Smooth muscle cell (in vitro differentiated cells): ENCODE results near the gene TCHHL1. TPM values are rescaled to one million over a fixed set of nuclear protein-coding genes. Genes with fewer than 3 reads are reported as not detected.

Experiments
- DNase-seq: peaks from one replicate; lab custom pipeline; 2025; ENCODE audit not compliant: unreplicated experiment; lab: John Stamatoyannopoulos, UW
- H2AFZ ChIP-seq: fragments of 200-600 bp; sonication (generic); 2 replicates; pipeline ENCODE4 v1.6.0; 2016; ENCODE audit warnings: antibody characterized with exemption, low read depth, mild to moderate bottlenecking
- H3F3A ChIP-seq: fragments of 200-600 bp; sonication (generic); 2 replicates; pipeline ENCODE4 v1.6.0; 2017; ENCODE audit warnings: antibody characterized with exemption, low read depth
- H3K27ac ChIP-seq: fragments of 200-600 bp; sonication (generic); 2 replicates; pipeline ENCODE4 v1.5.1; 2016; ENCODE audit warnings: low read depth, mild to moderate bottlenecking
- H3K27me3 ChIP-seq: fragments of 200-600 bp; sonication (generic); 2 replicates; pipeline ENCODE4 v1.6.1; 2016; ENCODE audit warnings: low read depth, mild to moderate bottlenecking
- H3K36me3 ChIP-seq: fragments of 200-600 bp; sonication (generic); 2 replicates; pipeline ENCODE4 v1.5.1; 2016; ENCODE audit warnings: low read depth
- H3K4me1 ChIP-seq: fragments of 200-600 bp; sonication (generic); 2 replicates; pipeline ENCODE4 v1.5.1; 2016; ENCODE audit warnings: low read depth
- H3K4me2 ChIP-seq: fragments of 200-600 bp; sonication (generic); 2 replicates; pipeline ENCODE4 v1.6.0; 2016; ENCODE audit warnings: mild to moderate bottlenecking
- H3K4me3 ChIP-seq: fragments of 200-600 bp; sonication (generic); 2 replicates; pipeline ENCODE4 v1.5.1; 2016; ENCODE audit warnings: mild to moderate bottlenecking
- H3K79me2 ChIP-seq: fragments of 200-600 bp; sonication (generic); 2 replicates; pipeline ENCODE4 v1.6.0; 2016; ENCODE audit warnings: low read depth, mild to moderate bottlenecking
- H3K9ac ChIP-seq: fragments of 200-600 bp; sonication (generic); 2 replicates; pipeline ENCODE4 v1.6.0; 2016; ENCODE audit warnings: low read depth
- H3K9me3 ChIP-seq: fragments of 200-600 bp; sonication (generic); replicated peaks from 2 replicates; pipeline ENCODE4 v1.5.1; 2016; ENCODE audit warnings: low read depth
- H4K20me1 ChIP-seq: fragments of 200-600 bp; sonication (generic); 2 replicates; pipeline ENCODE4 v1.6.0; 2016; ENCODE audit warnings: low read depth
- CTCF ChIP-seq: fragments of 200-600 bp; sonication (generic); IDR thresholded peaks from 2 replicates; pipeline ENCODE4 v1.5.1; 2017; ENCODE audit warnings: borderline replicate concordance, mild to moderate bottlenecking, antibody characterized with exemption; ENCODE audit not compliant: insufficient read depth, poor library complexity, severe bottlenecking
- WGBS: methylation state at CpG from one replicate; pipeline ENCODE4 v1.1.7; 2016; ENCODE audit warnings: low lambda C conversion rate; 5-methylcytosine and 5-hydroxymethylcytosine counted together
- polyA plus RNA-seq: library from polyadenylated mRNA; unstranded; fragments of >200 nt; fragmentation: Nextera tagmentation; extraction: Ambion mirVana; gene quantifications from 2 replicates; pipeline ENCODE4 v1.2.1, GENCODE V29; 2016
- total RNA-seq: library from RNA; depleted of rRNA; stranded (reverse); fragments of >200 nt; gene quantifications from 2 replicates; pipeline ENCODE4 v1.2.3, GENCODE V29; 2014

TCHHL1 gene
- total and polyA plus RNA-seq, 2 experiments from 2014 or later = not detected

DNA sequence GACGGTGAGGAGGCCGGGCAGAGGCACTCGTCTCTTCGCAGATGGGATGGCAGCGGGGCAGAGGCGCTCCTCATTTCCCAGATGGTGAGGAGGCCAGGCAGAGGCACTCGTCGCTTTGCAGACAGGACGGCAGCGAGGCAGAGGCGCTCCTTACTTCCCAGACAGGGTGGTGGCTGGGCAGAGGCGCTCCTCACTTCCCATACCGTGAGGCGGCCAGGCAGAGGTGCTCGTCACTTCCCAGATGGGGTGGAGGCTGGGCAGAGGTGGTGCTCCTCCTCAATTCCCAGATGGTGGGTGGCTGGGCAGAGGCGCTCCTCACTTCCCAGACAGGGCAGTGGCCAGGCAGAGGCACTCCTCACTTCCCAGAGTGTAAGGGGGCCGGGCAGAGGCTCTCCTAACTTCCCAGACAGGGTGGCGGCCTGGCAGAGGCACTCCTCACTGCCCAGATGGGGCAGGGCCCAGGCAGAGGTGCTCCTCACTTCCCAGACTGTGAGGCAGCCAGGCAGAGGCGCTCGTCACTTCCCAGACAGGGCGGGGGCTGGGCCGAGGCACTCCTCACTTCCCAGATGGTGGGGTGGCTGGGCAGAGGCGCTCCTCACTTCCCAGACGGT lies 9.9 kb downstream of the TCHHL1 start:
- no peak overlapping the region for H3K4me3 ChIP-seq
- no peaks in the 10 kb centered on the region for H3K79me2 ChIP-seq
- 81% methylated on average over 24 of the region's 24 CpGs for WGBS
- DNase-seq = no peak
- no peak overlapping the region for H2AFZ ChIP-seq
- no peaks in the 10 kb centered on the region for H3K36me3 ChIP-seq
- H3K4me1 ChIP-seq = no peaks in the 10 kb centered on the region
- no peak overlapping the region for H3K9ac ChIP-seq
- H3F3A ChIP-seq = no peaks in the 10 kb centered on the region
- no peak overlapping the region for H3K4me2 ChIP-seq
- no peaks in the 10 kb centered on the region for H3K9me3 ChIP-seq
- no peaks in the 10 kb centered on the region for H4K20me1 ChIP-seq
- H3K27ac ChIP-seq = no peak overlapping the region
- H3K27me3 ChIP-seq = no peaks in the 10 kb centered on the region
- no peak for TF ChIP-seq CTCF

DNA sequence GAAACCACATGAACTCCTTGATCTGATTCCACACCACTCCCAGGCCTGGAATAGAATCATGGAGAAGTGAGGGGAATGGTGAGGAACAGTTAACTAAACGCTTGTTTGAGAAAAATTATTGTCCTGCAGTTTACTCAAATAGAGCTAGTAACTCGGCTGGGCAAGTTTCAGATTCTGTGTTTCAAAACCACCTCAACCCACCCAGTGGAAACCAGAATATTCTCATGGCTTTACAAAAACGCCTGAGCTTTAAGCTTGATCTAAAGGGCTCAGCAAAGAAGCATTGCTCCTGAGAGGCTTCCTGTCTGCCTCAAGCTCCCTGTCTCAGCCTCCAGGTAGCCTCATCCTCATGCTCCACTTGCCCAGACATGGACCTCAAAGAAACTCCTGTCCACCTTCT lies 16.6 kb downstream of the TCHHL1 start:
- TF ChIP-seq CTCF = no peak
- Histone ChIP-seq H3K4me3 (no peak overlapping the region), H3K4me2 (no peak overlapping the region), H3K79me2 (no peaks in the 10 kb centered on the region), H4K20me1 (no peaks in the 10 kb centered on the region), H3K9ac (no peak overlapping the region), H2AFZ (no peak overlapping the region), H3K27ac (no peak overlapping the region), H3K4me1 (no peaks in the 10 kb centered on the region), H3F3A (no peaks in the 10 kb centered on the region), H3K27me3 (no peaks in the 10 kb centered on the region), H3K36me3 (no peaks in the 10 kb centered on the region), H3K9me3 (no peaks in the 10 kb centered on the region)
- 57% methylated on average over 3 of the region's 3 CpGs for WGBS
- DNase-seq = no peak

DNA sequence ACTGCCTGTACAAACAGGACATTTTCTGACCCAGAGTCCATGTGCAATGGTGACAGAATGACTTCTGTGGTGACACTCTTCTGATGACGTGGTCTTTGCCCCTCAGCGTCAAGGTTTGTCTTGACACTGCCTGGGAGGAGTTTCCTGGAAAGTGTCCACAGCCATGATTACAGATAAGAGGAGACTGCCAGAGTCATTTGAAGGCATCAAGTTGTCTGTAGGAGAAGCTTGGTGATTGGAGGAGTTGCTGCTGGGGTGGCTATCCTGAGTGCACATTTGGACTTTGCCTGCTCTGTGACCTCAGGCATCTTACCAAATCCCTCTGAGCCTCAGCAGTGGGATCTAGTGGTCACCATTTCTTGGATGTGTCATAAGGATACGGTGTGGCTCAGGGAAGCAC lies 17.7 kb downstream of the TCHHL1 start:
- no peaks in the 10 kb centered on the region for H3F3A ChIP-seq
- no peak overlapping the region for H3K4me3 ChIP-seq
- no peak for TF ChIP-seq CTCF
- no peak overlapping the region for H3K4me2 ChIP-seq
- 80% methylated on average over 3 of the region's 3 CpGs for WGBS
- H3K9ac ChIP-seq = no peak overlapping the region
- no peaks in the 10 kb centered on the region for H4K20me1 ChIP-seq
- no peaks in the 10 kb centered on the region for H3K27me3 ChIP-seq
- no peak for DNase-seq
- H3K27ac ChIP-seq = no peak overlapping the region
- H3K79me2 ChIP-seq = no peaks in the 10 kb centered on the region
- no peaks in the 10 kb centered on the region for H3K9me3 ChIP-seq
- no peak overlapping the region for H2AFZ ChIP-seq
- H3K36me3 ChIP-seq = no peaks in the 10 kb centered on the region
- no peaks in the 10 kb centered on the region for H3K4me1 ChIP-seq

DNA sequence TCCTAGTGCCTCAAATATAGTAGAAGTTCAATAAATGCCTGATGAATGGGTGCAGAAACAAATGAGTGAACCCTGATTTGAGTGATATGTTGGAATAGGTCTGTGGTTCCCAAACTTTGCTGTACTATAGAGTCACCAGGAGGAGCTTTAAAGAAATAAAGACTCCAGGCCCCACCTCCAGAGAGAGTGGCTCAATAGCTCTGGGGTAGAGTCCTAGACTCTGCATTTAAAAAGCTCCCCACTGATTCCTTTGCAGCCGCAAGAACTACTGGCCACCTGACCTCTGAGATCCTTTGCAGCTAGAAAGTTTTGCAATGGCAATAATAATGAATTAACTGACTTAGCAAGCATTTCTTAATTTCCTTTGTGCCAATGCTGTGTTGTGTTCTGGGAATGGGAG lies 20.9 kb downstream of the TCHHL1 start:
- Histone ChIP-seq H3K4me2 (no peak overlapping the region), H3K27me3 (no peaks in the 10 kb centered on the region), H3F3A (no peaks in the 10 kb centered on the region), H3K4me3 (no peak overlapping the region), H3K27ac (no peak overlapping the region), H2AFZ (no peak overlapping the region), H3K9ac (no peak overlapping the region), H3K9me3 (no peaks in the 10 kb centered on the region), H4K20me1 (no peaks in the 10 kb centered on the region), H3K36me3 (no peaks in the 10 kb centered on the region), H3K79me2 (no peaks in the 10 kb centered on the region), H3K4me1 (no peaks in the 10 kb centered on the region)
- no peak for DNase-seq
- 63% methylated on average over 1 of the region's 1 CpG for WGBS
- TF ChIP-seq CTCF = no peak
